ENCODE measurements around the gene FIGN.
A peak's percentile ranks its signal among the peaks of the same experiment; 100 is the strongest.

The FIGN gene

DNA sequence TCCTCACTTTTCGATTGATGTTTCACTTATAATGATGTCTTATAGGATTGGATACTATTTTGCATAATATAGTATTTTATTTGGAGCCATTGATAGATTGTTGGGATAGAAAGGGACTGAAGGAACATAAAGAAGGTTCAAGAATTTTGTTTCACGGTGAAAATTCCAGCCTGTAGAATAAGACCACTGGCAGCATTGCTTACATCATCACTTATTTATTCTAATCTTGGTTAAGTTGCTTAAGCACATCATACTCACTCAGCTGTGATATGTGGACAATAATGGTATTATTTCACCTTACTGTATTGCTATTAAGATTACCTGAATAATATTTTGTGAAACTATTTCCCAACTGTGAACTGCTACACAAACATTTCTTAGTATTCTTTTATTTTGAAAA, 118.3 kb downstream of the FIGN start:
- DNase-seq (ENCODE audit: low spot score): no peak

DNA sequence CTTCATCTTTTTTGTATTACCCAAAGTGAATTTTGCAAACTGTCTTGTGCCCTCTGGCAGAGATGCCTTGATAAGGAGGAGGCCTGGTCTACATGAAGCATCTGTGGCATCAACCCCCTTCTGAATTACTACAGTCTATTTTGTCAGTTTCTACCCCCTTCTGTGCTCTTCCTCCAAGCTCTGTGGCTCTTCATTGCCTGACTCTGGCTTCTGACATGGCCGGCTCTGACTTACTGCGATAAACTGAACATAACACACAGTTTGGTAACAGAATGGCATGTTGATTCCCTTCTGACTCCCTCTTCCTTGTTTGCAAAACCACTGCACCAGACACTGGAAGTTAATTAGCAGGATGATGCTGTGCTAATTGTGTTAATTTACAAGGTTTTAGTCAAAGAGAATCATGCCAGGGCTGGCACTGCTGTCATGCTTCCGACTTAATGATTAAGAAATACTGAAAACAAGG, 122.5 kb downstream of the FIGN start:
- DNase-seq (ENCODE audit: low spot score): no peak

DNA sequence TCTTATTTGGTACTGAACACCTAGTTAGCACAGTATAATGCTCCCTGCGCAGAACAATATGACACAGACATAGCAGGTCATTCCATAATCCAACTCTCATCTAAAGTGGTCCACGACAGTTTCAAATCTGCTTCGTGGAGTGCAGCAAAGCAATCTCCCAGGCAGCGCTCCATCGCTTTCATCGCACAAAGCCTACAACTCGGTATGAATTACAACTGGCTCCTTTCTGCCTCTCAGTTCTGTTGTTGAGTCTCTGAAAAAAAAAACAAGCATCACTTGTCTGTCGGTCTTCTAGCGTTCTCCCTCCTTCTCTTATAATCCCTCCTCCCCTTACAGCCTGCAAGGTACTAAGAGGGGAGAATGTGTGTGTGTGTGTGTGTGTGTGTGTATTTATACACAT, 123.5 kb downstream of the FIGN start:
- no peak for DNase-seq (ENCODE audit: low spot score)

DNA sequence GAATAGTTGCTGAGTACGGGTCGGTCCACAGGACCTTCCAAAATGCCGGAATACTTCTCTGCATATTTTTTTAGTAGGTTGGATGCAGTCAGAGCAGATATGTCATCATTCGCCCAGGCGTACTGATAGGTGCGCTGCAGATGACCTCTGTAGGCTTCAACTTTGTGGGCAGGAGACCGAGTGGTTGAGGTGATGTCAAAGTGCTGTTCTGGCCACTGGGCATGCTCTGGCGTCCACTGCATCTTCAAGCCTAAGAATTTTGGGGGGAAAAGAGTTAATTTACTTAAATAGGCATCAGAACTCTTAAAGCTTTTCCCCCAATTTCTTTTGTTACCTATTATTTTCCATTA, 124.3 kb downstream of the FIGN start:
- no peak for DNase-seq (ENCODE audit: low spot score)

DNA sequence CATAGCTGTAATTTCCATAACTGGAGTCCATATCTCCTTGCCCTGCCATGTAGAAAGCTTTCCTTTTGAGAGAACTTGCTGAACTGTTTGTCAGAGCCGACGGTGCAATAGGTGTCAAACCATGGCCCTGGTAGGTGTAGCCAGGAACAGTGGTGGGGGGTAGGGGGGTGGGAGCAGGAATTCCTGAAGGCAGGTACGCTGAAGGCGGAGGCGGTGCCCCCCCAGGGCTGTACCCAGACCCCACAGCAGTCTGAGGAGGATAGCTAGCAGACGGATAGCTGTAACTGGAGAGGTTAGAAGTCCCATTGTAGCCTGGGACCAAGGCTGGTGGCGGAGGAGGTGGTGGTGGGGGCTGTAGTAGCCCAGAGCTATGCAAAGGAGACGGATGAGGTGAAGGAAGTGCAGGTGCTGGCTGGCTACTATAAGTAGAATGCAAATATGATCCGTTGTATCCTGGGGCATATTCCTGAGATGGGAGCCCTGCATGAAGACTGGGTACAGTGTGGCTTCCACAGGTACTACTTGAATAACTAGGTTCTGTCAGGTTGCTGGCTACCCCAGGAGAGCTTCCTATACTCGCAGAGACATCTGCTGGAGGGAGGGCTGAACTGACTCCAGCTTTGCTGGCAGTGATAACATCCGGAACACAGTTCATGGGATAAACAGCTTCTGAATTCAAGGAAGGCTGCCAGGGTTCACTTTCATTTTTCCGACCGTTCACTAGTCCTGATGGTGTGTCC, 124.8 kb downstream of the FIGN start:
- peak; percentile 13 for DNase-seq (ENCODE audit: low spot score)

DNA sequence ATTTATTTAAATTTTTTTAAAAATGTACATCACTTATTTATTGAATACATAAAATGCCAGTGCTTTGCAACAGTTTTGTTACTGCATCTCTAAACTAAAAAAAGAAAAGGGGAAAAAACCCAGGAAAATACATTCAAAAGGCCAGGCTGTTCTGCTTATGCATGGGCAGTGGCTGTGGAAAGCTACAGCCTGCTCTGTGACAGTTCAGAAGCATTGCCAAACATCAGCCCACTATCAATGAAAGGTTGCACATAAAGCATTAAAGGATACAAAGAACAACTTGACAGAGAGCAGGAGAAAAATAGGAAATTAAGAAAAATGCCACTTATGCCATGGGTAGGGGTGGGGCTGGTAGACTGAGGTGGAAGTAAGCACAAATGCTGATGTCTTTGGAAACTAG, 128.2 kb downstream of the FIGN start:
- DNase-seq (ENCODE audit: low spot score): no peak

DNA sequence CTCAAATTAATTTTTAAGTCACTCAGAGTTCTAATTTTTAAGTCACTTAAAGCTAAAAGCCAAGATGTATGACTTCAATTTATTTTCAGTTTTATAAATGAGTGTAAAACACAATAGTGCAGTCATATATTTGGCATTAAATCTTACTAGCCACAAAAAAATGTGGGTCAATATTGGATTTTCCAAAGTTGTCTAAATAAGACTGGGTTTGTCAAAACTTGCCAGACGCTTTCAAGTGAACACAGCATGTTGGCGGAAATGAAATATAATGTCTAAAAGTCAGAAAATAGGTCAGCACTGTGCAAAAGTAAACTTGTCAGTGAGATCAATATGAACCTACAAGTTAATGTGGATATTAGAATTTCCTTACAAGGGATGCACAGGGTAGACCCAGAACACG, 128.9 kb downstream of the FIGN start:
- DNase-seq (ENCODE audit: low spot score): no peak

DNA sequence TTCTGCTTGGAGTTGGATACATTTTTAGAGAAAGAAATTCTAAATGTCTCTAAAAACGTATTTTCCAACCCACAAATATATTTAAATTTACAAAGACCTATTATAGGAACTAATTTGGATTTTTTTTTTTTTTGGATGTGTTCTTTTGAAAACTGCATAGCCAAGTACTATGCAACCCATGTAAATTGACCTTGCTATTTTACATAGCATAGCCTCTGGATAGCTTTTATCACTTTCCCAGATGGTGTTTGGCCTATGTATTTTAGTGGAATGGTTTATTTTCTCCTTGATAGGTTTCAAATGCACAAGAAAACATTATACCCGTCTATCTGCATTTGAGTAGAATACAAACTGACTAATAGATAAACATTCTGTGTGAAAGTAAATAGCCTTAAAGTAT, 130.0 kb downstream of the FIGN start:
- DNase-seq (ENCODE audit: low spot score): no peak

DNA sequence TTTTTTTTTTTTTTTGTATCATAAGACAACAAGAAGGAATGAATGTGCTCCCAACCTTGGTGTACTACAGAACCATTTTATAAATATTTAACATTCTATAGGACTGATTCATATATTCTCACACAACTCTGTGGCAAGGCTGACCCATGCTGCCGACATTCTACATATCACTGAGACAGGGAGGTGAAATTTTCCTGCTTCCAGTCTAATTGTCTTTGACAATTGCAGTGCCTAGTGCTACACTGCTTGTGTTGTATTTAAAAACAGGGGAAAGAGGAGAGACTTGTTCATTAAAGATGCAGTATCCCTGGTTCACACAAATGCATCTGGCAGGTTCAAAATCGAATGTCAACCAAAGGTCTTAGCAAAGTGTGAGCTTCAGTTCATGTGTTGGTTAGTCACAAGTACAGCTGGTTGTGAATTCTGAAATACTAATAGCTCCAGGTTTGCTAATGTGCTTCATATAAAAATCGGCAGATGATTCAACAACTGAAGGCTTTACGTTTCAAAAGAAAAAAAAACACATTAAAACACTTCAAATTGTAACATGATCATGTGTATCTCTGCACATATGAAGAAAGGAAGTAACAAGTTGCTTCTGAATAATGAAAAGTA, 130.8 kb downstream of the FIGN start:
- DNase-seq (ENCODE audit: low spot score): no peak

DNA sequence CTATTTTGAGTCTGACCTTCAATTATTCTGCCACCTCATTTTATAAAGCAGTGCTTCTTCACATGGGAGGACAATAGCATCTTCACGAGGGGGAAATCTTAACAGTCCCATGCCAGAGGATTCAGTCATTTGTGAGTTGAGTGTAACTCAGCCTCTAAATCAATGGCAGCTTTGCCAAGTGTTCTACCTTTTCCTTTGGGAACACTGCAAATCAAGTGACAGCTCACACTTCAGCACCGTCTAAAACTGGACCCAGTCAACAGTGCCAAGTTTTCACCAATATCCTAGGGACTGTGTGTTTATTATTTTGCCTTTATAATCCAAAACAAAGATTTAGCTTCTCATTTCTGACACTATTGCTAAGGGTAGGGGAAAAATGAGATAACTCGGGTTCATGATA, 133.6 kb downstream of the FIGN start:
- no peak for DNase-seq (ENCODE audit: low spot score)

DNA sequence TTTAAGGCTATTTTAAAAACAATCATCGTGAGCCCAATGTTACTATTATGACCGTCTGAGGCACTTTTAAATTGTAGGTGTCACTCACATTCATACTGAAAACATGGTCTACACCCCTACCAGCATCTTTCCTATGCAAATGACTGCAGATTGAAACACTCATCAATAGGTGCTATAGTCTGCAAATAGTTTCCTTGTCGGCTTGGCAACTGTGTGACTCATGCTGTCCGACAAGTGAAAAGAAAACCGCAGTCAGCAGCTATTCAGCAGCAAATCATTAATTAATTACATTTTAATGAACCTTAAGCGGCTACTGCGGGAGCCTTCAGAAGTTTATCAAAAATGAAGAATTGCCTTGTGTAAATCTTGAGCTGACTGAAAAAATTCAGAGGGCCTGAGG, 134.4 kb downstream of the FIGN start:
- no peak for DNase-seq (ENCODE audit: low spot score)

DNA sequence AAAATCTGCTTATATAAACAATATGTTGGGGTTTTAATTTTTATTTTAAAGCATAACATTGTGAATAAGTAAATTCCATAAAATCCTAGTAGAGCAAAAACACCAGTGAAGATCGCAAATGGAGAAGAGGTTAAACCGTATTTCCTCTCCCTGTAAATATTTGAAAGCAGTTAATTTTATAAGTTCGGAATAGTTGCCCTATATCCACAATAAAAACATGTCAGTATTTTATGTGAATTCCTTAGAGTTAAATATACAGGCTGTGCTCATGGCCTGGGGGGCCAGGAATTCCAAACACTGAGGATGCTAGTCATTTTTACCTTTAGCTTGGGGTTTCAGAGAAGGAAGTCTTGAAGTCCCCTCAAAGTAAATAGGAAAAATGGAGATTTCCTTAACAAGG, 135.0 kb downstream of the FIGN start:
- DNase-seq (ENCODE audit: low spot score): no peak

DNA sequence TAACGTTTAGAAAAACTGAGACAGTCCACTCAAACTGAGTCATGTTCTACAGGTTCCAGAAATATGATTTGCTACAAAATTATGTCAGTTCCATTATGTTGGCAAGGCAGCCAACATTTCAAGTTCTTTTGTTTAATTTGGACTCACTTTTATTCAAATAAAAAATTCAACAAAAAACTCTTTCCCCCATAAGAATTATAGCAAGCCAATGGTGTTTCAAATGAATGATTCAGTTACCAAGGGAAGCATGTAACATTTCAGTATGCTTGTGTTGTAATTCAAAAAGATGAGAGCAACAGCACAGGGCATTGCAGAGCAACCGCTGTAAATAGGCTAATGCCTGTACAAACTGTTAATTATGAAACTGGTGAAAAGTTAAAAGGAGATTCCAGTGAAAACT, 140.8 kb downstream of the FIGN start:
- no peak for DNase-seq (ENCODE audit: low spot score)

DNA sequence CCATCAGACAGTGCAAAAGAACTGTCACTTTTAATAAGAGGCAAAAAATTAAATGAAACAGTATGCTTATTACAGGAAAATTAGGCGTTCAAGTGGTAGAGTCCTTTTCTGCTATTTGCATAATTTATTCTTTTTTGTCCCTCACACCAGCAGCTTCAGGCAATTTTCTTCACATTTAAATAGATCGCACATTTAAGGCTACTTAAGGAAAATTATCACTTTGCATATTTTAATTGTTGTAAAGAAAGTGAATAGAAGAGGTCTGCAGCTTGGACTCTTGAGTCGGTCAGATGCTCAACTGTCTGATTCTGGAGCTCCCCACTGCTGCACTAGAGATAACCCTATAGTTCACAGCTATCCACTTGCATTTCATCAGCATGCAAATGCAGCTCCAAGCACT, 141.3 kb downstream of the FIGN start:
- DNase-seq (ENCODE audit: low spot score): no peak

DNA sequence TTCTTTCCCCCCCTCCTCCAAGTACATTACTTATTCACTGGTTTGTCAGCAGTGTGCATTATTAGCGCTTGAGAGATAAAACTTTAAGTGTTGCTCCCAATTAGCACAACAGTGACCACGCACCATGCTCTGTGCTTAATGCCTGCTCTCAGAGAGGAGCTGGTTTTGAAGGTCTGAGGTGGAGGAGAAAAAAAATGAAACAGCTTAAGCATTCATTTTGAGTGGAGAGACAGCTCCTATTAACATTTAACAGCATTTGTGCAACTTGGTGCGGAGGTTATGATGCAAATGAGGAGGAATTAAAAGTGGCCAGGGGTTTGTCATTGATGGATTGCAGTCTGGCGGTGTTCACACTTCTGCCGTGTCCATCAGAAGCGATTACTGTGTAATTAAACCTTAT, 141.8 kb downstream of the FIGN start:
- DNase-seq (ENCODE audit: low spot score): no peak

DNA sequence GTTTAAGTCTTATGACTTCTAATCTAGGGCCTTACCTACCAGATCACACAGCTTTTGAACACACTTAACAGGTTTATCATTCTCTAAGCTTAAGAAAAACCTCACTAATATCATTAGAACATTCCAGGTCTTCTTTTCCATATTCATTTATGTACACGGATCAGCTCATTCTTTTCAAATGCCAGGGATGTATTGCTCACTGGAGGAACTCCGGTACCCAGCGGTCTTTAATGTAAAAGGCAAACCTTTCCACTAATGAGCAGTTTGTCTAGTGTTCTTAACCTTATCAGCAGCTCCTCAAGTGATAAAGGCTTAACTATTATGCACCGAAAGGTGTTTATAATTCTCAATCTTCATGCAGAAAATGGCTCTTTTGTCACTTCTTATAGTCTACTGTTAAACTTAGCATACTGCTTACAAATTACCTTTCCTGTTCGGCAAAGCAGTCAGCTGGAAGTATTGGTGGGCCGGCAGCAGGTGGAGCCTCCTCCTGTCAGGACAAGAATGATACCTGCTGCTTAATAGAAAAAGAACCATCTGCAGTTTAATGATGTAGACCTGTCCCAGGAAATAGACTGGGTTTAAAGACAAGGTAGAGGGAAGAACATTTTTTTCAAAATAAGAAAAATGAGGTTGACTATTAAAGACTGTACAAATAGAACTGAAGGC, 142.7 kb downstream of the FIGN start:
- DNase-seq (ENCODE audit: low spot score): no peak

DNA sequence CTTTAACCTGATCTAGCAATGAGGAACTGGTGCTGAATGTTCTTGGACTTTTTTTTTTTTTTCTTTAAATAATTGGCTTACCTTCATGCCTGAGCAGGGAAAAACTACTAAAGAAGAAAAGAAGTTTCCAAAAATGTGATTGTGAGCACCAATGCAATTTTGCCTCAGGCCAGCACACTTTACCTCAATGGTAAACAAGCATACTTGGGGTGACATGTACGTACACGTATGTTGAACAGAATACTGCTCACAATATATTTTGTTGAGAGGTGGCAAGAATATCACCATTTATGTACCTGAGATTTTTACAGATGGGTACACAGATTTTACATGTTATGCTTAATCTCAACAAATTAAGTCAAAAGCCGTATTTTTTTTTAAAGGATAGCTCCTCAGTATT, 144.3 kb downstream of the FIGN start:
- DNase-seq (ENCODE audit: low spot score): no peak

DNA sequence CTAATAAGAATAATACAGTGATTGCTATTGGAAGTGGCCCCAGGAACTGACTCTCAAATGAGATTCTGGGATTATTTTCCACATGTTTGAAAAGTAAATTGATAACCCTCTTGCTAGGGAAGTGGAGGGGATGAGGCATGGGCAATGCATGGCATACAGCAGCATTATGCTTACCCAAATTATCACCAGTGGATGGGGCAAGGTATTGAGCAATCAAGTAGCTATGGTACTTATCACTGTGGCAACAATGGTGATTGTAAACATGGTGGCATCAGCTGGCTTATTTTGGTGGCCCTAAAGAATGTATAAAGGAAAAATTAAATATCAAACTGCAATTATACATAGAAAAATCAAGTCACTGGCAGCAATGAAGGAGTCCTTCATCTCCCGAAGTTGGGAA, 155.1 kb downstream of the FIGN start:
- no peak for DNase-seq (ENCODE audit: low spot score)

DNA sequence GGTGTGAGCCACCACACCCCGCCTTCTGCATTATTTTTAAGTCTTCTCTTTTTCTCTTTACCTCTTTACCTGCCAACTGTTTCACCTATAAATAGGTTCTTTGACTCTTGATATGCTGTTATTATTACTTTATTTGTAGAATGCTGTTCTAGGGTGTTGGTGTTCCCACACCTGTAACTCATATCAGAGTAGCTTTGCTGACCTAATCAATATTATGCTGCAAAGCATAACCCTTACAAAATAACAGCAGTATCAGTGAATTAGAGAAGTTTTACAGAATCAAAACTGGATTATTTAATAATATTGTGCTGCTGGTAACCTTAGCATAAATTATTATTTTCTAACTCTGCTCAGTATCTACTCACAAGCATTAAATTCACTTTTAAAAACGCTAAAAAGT, 161.5 kb downstream of the FIGN start:
- DNase-seq (ENCODE audit: low spot score): no peak

DNA sequence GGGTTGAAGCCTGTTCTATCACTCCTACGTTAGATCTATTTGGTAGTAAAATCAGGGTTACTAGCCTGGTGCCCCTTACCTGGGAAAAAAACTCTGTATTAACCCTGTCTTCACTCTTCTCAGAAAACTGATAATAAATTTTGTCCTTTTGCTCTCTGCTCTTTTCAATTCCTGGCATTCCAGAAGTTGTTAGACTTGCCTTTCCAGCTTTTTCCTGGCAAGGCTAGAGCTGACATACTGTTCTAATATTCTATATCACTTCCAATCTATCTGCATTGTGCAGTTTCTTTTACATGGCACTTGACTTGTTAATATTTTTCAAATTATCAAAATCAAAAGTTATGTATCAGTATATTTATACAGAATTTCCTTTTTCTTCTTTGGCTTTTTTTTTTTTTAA, 162.2 kb downstream of the FIGN start:
- no peak for DNase-seq (ENCODE audit: low spot score)

DNA sequence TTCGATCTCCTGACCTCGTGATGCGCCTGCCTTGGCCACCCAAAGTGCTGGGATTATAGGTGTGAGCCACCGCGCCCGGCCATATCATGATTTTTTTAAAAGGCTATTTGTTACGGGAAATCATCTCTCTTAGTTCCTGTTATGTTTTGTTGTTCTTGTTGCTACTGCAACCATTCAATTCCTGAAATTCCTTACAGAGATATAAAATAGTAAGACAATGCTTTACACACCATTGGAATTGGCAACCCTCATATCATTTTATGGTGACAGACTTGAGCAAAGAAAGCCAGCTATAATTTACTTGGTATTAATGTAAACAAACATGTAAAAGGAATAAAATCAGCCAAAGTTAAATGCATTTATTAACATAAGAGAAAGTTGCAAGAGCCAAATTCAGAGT, 163.0 kb downstream of the FIGN start:
- DNase-seq (ENCODE audit: low spot score): no peak

DNA sequence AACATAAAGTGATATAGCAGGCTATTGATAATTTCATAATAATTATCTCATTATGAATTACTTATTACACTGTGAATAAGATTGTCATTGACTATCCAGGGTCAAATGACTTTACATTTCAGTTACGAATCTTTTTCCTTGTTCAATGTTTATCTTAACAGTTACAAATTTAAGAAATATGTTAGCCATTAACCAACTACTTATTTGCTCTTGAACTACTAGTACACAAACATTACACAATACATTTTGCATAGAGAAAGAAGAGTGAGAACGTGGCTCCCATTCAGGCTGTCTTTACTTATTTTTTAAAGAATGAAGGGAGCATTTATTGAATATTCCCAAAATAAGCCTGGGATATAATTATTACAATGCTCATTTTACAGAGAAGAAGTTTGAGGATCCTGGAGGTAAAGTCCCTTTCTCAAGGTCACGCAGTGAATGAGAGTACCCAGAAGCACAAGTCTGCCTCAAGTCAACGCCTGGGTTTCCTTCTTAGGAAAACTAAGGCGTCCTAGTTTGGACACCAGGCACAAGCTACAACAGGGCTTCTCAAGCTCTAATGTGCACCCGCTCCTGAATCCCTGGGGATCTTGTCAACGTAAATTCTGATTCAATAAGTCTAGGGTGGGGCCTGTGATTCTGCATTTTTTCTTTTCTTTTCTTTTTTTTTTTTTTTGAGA, 164.2 kb downstream of the FIGN start:
- DNase-seq (ENCODE audit: low spot score): no peak

DNA sequence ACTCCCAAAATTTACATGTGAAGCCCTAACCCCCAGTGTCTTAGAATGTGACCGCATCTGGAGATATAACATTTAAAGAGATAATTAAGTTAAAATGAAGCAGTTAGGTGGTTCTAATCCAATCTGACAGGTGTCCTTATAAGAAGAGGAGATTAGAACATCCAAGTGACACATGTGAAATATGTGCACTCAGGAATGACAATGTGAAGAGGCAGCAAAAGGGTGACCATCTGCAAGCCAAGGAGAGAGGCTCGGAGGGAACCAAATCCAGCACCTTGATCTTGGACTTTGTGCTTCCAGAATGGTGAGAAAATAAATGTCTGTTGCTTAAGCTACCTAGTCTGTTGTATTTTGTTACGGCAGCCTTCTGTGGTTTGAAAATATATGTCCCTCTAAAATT, 165.4 kb downstream of the FIGN start:
- peak; percentile 52 for DNase-seq (ENCODE audit: low spot score)
